Measurements from ENCODE around the gene TDRD7. TPM values are rescaled to one million over a fixed set of nuclear protein-coding genes. Genes with fewer than 3 reads are reported as not detected.

TDRD7 gene
- total RNA-seq, 3 donors from 2014 or later (not counting 1 experiment from before 2014, with no cell fraction given): 9.8 to 16.4 (median 16.3) TPM

GRCh38 chr9:97425973-97426336 lies 14.1 kb downstream of the TDRD7 start:
- no peak for ATAC-seq
- 100% methylated on average over 1 of the region's 3 CpGs for WGBS (ENCODE audit: insufficient coverage)
- H3K27me3 Mint-ChIP-seq (ENCODE audit: low read depth in 2 of 2): no peaks in the 10 kb centered on the region

DNA sequence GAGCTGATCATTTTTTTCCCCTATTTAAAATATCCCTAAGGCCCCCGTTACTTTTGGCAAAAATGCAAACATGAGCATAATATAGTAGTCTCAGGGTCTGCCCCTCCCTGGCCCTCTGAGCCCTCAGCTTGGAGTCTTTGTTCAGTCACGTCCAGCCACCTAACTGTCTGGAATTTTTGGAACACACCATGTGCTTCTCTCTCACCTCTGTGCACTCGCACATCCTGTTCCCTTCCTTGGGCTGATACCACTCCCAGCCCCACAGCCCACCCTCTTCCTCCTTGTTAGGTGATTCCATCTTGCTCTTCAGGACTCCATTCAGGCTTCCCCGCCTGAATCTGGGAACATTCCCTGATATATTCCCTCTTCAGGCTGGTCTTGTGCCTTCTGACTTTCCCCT lies 16.0 kb downstream of the TDRD7 start:
- ATAC-seq (no peak), DNase-seq (no peak)
- intact Hi-C loops (cut with micrococcal nuclease): no loop called here
- 95% methylated on average over 4 of the region's 4 CpGs for WGBS (ENCODE audit: insufficient coverage)
- H3K27ac Mint-ChIP-seq: no peak overlapping the region
- Histone ChIP-seq H3K4me1 (ENCODE audit: control insufficient read depth, insufficient read depth, low read length) (no peaks in the 10 kb centered on the region), H3K4me3 (ENCODE audit: low read length) (no peak overlapping the region), H3K27ac (ENCODE audit: low read length) (no peak overlapping the region), H3K36me3 (ENCODE audit: control insufficient read depth, insufficient read depth, low read length) (peaks cover 47% of the 10 kb centered on the region), H3K27me3 (ENCODE audit: control insufficient read depth, insufficient read depth, low read length) (no peaks in the 10 kb centered on the region), H3K9me3 (ENCODE audit: control insufficient read depth, insufficient read depth, low read length) (no peaks in the 10 kb centered on the region)
- no peak overlapping the region for H3K4me3 Mint-ChIP-seq
- TF ChIP-seq, protein P1, sequence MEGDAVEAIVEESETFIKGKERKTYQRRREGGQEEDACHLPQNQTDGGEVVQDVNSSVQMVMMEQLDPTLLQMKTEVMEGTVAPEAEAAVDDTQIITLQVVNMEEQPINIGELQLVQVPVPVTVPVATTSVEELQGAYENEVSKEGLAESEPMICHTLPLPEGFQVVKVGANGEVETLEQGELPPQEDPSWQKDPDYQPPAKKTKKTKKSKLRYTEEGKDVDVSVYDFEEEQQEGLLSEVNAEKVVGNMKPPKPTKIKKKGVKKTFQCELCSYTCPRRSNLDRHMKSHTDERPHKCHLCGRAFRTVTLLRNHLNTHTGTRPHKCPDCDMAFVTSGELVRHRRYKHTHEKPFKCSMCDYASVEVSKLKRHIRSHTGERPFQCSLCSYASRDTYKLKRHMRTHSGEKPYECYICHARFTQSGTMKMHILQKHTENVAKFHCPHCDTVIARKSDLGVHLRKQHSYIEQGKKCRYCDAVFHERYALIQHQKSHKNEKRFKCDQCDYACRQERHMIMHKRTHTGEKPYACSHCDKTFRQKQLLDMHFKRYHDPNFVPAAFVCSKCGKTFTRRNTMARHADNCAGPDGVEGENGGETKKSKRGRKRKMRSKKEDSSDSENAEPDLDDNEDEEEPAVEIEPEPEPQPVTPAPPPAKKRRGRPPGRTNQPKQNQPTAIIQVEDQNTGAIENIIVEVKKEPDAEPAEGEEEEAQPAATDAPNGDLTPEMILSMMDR (IDR thresholded peaks at IDR 0.05): no peak
- H3K36me3 Mint-ChIP-seq: peaks cover 8% of the 10 kb centered on the region
- peaks cover 13 to 21% of the 10 kb centered on the region in 2 donors for H3K4me1 Mint-ChIP-seq
- no peaks in the 10 kb centered on the region for H3K27me3 Mint-ChIP-seq (ENCODE audit: low read depth in 2 of 2)
- no peaks in the 10 kb centered on the region for H3K9me3 Mint-ChIP-seq

More at GRCh38 chr9:97425973-97426336, 14.1 kb downstream of the TDRD7 start:
- Histone ChIP-seq H3K27me3 (ENCODE audit: control insufficient read depth, insufficient read depth, low read length) (no peaks in the 10 kb centered on the region), H3K4me1 (ENCODE audit: control insufficient read depth, insufficient read depth, low read length) (no peaks in the 10 kb centered on the region), H3K4me3 (ENCODE audit: low read length) (no peak overlapping the region), H3K27ac (ENCODE audit: low read length) (no peak overlapping the region), H3K9me3 (ENCODE audit: control insufficient read depth, insufficient read depth, low read length) (no peaks in the 10 kb centered on the region), H3K36me3 (ENCODE audit: control insufficient read depth, insufficient read depth, low read length) (peaks cover 28% of the 10 kb centered on the region)
- H3K4me3 Mint-ChIP-seq: no peak overlapping the region
- TF ChIP-seq, protein P1 (IDR thresholded peaks at IDR 0.05): no peak
- peaks cover 13 to 24% of the 10 kb centered on the region in 2 donors for H3K4me1 Mint-ChIP-seq
- intact Hi-C loops (cut with micrococcal nuclease): no loop called here
- H3K27ac Mint-ChIP-seq: no peak overlapping the region
- DNase-seq: no peak
- peaks cover 8% of the 10 kb centered on the region for H3K36me3 Mint-ChIP-seq
- H3K9me3 Mint-ChIP-seq: no peaks in the 10 kb centered on the region

DNA sequence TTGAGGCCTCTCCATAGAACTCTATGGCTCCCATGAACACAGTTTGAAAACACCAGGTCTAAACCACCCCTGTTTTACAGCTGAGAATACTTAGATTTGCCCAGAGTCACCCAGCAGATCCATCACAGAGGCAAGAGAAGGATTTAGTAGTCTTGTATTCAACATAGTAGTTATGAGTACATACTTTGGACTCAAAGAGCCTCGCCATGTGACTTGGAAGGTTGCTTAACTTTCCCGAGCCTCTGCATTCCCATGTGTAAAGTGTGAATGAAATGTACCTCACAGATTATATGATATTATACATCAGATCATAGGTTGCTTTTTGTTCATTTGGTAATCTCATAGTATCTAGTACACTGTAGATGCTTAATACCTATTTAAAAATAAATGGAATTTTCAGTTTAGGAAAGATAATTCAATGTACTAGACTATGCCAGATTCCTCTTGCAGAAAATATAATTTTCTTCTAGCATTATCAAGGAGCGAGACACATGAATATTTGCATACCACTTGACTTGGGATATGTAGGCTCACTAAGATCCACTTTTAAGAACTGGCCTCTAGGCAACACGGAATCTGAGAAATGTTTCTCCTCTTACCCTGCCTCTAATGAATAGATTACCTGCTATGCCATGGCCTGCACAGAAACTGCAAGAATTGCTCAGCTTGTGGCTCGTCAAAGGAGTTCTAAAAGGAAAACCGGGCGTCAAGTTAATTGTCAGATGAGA lies 18.6 kb downstream of the TDRD7 start:
- TF ChIP-seq, protein P1 (IDR thresholded peaks at IDR 0.05): no peak
- H3K36me3 Mint-ChIP-seq: peaks cover 17% of the 10 kb centered on the region
- WGBS (ENCODE audit: insufficient coverage): 97% methylated on average over 6 of the region's 7 CpGs
- H3K4me3 ChIP-seq (ENCODE audit: low read length): no peak overlapping the region
- H3K4me1 ChIP-seq (ENCODE audit: control insufficient read depth, insufficient read depth, low read length): no peaks in the 10 kb centered on the region
- H3K36me3 ChIP-seq (ENCODE audit: control insufficient read depth, insufficient read depth, low read length): peaks cover 62% of the 10 kb centered on the region
- ATAC-seq (no peak), DNase-seq (no peak)
- H3K27ac ChIP-seq (ENCODE audit: low read length): no peak overlapping the region
- H3K9me3 ChIP-seq (ENCODE audit: control insufficient read depth, insufficient read depth, low read length): no peaks in the 10 kb centered on the region
- no peak overlapping the region for H3K4me3 Mint-ChIP-seq
- intact Hi-C loops (cut with micrococcal nuclease): no loop called here
- no peak overlapping the region for H3K27ac Mint-ChIP-seq
- H3K9me3 Mint-ChIP-seq: no peaks in the 10 kb centered on the region
- H3K27me3 ChIP-seq (ENCODE audit: control insufficient read depth, insufficient read depth, low read length): no peaks in the 10 kb centered on the region
- peaks cover 0 to 13% of the 10 kb centered on the region in 2 donors for H3K4me1 Mint-ChIP-seq
- H3K27me3 Mint-ChIP-seq (ENCODE audit: low read depth in 2 of 2): no peaks in the 10 kb centered on the region

DNA sequence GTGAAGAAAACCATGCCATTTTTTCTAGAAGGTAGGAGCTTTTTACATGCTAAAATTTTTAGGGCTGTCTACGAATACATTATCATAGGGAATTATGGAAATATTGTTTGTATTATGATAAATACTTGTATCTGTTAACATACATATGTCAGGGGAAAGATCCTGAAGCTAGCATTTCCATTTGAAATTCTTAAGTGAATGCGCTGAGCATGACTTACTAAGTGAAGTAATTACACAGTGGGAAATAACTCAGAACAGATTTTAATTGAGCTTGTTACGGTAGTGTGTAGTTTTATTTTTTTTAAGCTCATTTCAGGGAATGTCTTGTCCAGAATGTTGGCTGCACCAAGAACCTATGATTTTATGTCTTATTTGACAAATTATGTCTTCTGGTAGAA lies 19.1 kb downstream of the TDRD7 start:
- Mint-ChIP-seq H3K4me1 (peaks cover 0 to 13% of the 10 kb centered on the region in 2 donors), H3K4me3 (no peak overlapping the region), H3K36me3 (peaks cover 17% of the 10 kb centered on the region), H3K27ac (no peak overlapping the region), H3K9me3 (no peaks in the 10 kb centered on the region), H3K27me3 (ENCODE audit: low read depth in 2 of 2) (no peaks in the 10 kb centered on the region)
- ATAC-seq (no peak), DNase-seq (no peak)
- Histone ChIP-seq H3K4me1 (ENCODE audit: control insufficient read depth, insufficient read depth, low read length) (no peaks in the 10 kb centered on the region), H3K36me3 (ENCODE audit: control insufficient read depth, insufficient read depth, low read length) (peaks cover 62% of the 10 kb centered on the region), H3K9me3 (ENCODE audit: control insufficient read depth, insufficient read depth, low read length) (no peaks in the 10 kb centered on the region), H3K27ac (ENCODE audit: low read length) (no peak overlapping the region), H3K27me3 (ENCODE audit: control insufficient read depth, insufficient read depth, low read length) (no peaks in the 10 kb centered on the region), H3K4me3 (ENCODE audit: low read length) (no peak overlapping the region)
- intact Hi-C loops (cut with micrococcal nuclease): no loop called here
- TF ChIP-seq, protein P1 (IDR thresholded peaks at IDR 0.05): no peak
- 100% methylated on average over 3 of the region's 3 CpGs for WGBS (ENCODE audit: insufficient coverage)
